Fibroblast of lung (primary cell): ENCODE measurements around the gene CATSPERE. TPM values are rescaled to one million over a fixed set of nuclear protein-coding genes. Genes with fewer than 3 reads are reported as not detected.

Source experiments
- DNase-seq, 2 donors: peaks; one replicate each; pipeline versions ENCODE4 v3.0.0 to v3.0.0-alpha.2; 2010; ENCODE audit warnings: low read depth in 2 of 2
- H2AFZ ChIP-seq: 2 replicates; pipeline ENCODE4 v1.5.1; 2012; ENCODE audit warnings: low read length, control low read depth, inconsistent platforms
- H3K27ac ChIP-seq: 2 replicates; pipeline ENCODE4 v1.5.1; 2011; ENCODE audit warnings: low read length, control low read depth; ENCODE audit not compliant: insufficient read depth
- H3K27me3 ChIP-seq: 2 replicates; pipeline ENCODE4 v1.5.1; 2011; ENCODE audit warnings: mild to moderate bottlenecking, low read length; ENCODE audit not compliant: control insufficient read depth, insufficient read depth
- H3K36me3 ChIP-seq: 2 replicates; pipeline ENCODE4 v1.5.1; 2011; ENCODE audit warnings: low read length; ENCODE audit not compliant: control insufficient read depth, insufficient read depth
- H3K4me1 ChIP-seq: 2 replicates; pipeline ENCODE4 v1.5.1; 2011; ENCODE audit warnings: low read length; ENCODE audit not compliant: control insufficient read depth, insufficient read depth; ENCODE audit errors: extremely low read depth
- H3K4me2 ChIP-seq: 2 replicates; pipeline ENCODE4 v1.5.1; 2011; ENCODE audit warnings: low read length, control low read depth; ENCODE audit not compliant: insufficient read depth; ENCODE audit errors: extremely low read depth
- H3K4me3 ChIP-seq, 4 experiments: fragments of 200-600 bp in 1 of 4; sonication (generic) in 1 of 4; replicated peaks in 1 of 4; 2 replicates each; pipeline ENCODE4 v1.5.1; 2011 to 2016; ENCODE audit warnings: low read length in 4 of 4, low read depth in 3 of 4, mild to moderate bottlenecking in 3 of 4, control low read depth in 2 of 4, inconsistent platforms in 1 of 4, mixed read lengths in 1 of 4; ENCODE audit not compliant: insufficient read depth in 1 of 4; ENCODE audit errors: control extremely low read depth in 1 of 4
- H3K79me2 ChIP-seq: 2 replicates; pipeline ENCODE4 v1.5.1; 2012; ENCODE audit warnings: mild to moderate bottlenecking, low read length, inconsistent platforms; ENCODE audit not compliant: control insufficient read depth, insufficient read depth
- H3K9ac ChIP-seq: 2 replicates; pipeline ENCODE4 v1.5.1; 2011; ENCODE audit warnings: mild to moderate bottlenecking, low read length, control low read depth; ENCODE audit not compliant: insufficient read depth
- H3K9me3 ChIP-seq: 2 replicates; pipeline ENCODE4 v1.5.1; 2012; ENCODE audit warnings: low read depth, low read length; ENCODE audit not compliant: control insufficient read depth, insufficient read depth
- H4K20me1 ChIP-seq: 2 replicates; pipeline ENCODE4 v1.5.1; 2011; ENCODE audit warnings: low read length; ENCODE audit not compliant: control insufficient read depth, insufficient read depth; ENCODE audit errors: extremely low read depth
- EZH2 ChIP-seq: IDR thresholded peaks from 2 replicates; pipeline ENCODE4 v1.5.1; 2012; ENCODE audit warnings: low read length, control low read depth, mild to moderate bottlenecking; ENCODE audit errors: missing control alignments
- polyA plus RNA-seq, 2 donors: library from polyadenylated mRNA; depleted of rRNA in 1 of 2; stranded (reverse) in 1 of 2; unstranded in 1 of 2; fragments of >200 nt; gene quantifications; 2 replicates each; pipeline ENCODE4 v1.2.1, GENCODE V29; 2011 to 2012; ENCODE audit warnings: missing spikeins in 1 of 2
- total RNA-seq: library from RNA; depleted of rRNA; stranded (reverse); fragments of >200 nt; gene quantifications from 2 replicates; pipeline ENCODE4 v1.2.1, GENCODE V29; 2014
- TF ChIP-seq, protein P1 (sequence below), 2 donors: IDR thresholded peaks in 1 of 2; conservative IDR thresholded peaks in 1 of 2; 1 replicate in 1 of 2; 2 replicates in 1 of 2; pipeline ENCODE4 v1.5.1; 2011 to 2012; ENCODE audit warnings: low read length in 2 of 2, control low read depth in 1 of 2, inconsistent platforms in 1 of 2, low read depth in 1 of 2, mild to moderate bottlenecking in 1 of 2

The CATSPERE gene
- total and polyA plus RNA-seq, 2 donors (not counting 1 experiment from before 2014, with no cell fraction given) = 0.59 to 0.99 TPM

DNA sequence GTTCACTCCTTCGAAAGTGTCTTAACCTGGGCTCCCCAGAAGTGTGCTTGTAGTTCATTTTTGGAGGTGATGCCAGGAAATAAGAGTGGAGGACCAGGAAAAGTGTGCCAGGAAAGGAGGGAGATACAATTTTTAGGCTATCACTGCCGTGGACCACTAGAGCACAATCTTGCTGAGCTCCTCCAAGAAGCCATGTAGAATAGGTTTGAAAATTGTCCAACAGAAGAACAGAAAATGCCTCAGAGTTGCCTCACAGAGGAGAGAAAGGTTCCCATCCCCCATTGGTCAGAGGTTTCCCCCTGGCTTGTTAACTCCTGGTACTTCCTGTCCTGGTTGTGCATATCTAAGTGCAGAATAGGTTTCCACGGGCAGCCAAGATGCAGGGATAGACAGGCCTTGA lies 41.6 kb downstream of the CATSPERE start:
- H4K20me1 ChIP-seq = no peaks in the 10 kb centered on the region
- H3K27me3 ChIP-seq = no peaks in the 10 kb centered on the region
- no peak overlapping the region for H3K4me3 ChIP-seq
- H3K27ac ChIP-seq = no peak overlapping the region
- no peaks in the 10 kb centered on the region for H3K9me3 ChIP-seq
- no peak overlapping the region for H2AFZ ChIP-seq
- TF ChIP-seq, protein P1, sequence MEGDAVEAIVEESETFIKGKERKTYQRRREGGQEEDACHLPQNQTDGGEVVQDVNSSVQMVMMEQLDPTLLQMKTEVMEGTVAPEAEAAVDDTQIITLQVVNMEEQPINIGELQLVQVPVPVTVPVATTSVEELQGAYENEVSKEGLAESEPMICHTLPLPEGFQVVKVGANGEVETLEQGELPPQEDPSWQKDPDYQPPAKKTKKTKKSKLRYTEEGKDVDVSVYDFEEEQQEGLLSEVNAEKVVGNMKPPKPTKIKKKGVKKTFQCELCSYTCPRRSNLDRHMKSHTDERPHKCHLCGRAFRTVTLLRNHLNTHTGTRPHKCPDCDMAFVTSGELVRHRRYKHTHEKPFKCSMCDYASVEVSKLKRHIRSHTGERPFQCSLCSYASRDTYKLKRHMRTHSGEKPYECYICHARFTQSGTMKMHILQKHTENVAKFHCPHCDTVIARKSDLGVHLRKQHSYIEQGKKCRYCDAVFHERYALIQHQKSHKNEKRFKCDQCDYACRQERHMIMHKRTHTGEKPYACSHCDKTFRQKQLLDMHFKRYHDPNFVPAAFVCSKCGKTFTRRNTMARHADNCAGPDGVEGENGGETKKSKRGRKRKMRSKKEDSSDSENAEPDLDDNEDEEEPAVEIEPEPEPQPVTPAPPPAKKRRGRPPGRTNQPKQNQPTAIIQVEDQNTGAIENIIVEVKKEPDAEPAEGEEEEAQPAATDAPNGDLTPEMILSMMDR (conservative IDR thresholded peaks at IDR 0.05 in 1 of 2, IDR thresholded peaks at IDR 0.05 in 1 of 2; ENCODE audit: low read depth in 1 of 2, low read length in 2 of 2) = no peak
- no peak for TF ChIP-seq EZH2
- no peak overlapping the region for H3K4me2 ChIP-seq
- H3K9ac ChIP-seq = no peak overlapping the region
- H3K36me3 ChIP-seq = no peaks in the 10 kb centered on the region
- H3K4me1 ChIP-seq = no peaks in the 10 kb centered on the region
- DNase-seq = no peak
- no peaks in the 10 kb centered on the region for H3K79me2 ChIP-seq

DNA sequence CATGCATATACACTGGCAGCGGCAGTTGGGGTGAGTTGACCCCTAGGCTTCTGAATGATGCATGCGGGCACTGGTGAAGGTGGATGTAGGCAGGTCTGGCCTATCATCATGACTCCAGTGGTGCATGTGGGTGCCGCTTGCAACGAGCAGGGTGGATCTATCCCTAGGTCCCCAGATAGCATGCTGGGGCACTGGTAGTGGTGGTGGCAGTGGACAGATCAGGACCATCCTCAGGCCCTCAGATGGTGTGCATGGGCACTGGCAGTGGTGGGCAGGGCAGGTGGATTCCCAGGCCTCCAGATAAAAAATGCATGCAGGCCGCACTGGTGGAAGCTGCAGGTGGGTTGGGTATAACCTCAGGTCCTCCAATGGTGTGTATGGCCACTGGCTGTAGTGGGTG lies 52.4 kb downstream of the CATSPERE start:
- no peak overlapping the region for H3K4me2 ChIP-seq

DNA sequence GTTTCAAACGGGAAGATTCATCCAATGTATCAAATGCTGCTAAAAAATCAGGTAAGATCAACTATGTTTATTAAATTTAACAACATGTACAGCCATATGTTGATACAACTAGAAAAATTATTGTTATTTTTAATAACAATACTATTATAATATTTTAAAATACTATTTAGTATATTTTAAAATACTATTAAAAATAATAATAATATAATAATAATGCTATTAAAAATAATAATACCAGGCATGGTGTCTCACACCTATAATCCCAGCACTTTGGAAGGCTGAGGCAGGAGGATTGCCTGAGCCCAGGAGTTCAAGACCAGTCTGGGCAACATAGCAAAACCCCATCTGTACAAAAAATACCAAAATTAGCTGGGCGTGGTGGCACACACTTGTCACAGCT lies 54.6 kb downstream of the CATSPERE start:
- no peaks in the 10 kb centered on the region for H3K36me3 ChIP-seq
- H3K9ac ChIP-seq = no peak overlapping the region
- H3K4me2 ChIP-seq = no peak overlapping the region
- H3K4me3 ChIP-seq = no peak overlapping the region
- H3K79me2 ChIP-seq = no peaks in the 10 kb centered on the region
- no peaks in the 10 kb centered on the region for H3K9me3 ChIP-seq
- no peaks in the 10 kb centered on the region for H3K4me1 ChIP-seq
- no peak for TF ChIP-seq EZH2
- TF ChIP-seq, protein P1 (conservative IDR thresholded peaks at IDR 0.05 in 1 of 2, IDR thresholded peaks at IDR 0.05 in 1 of 2; ENCODE audit: low read depth in 1 of 2, low read length in 2 of 2) = no peak
- no peaks in the 10 kb centered on the region for H3K27me3 ChIP-seq
- no peaks in the 10 kb centered on the region for H4K20me1 ChIP-seq
- no peak overlapping the region for H3K27ac ChIP-seq
- no peak for DNase-seq
- no peak overlapping the region for H2AFZ ChIP-seq

More for the DNA sequence above, 52.4 kb downstream of the CATSPERE start:
- Histone ChIP-seq H3K9me3 (no peaks in the 10 kb centered on the region), H3K9ac (no peak overlapping the region), H3K27me3 (no peaks in the 10 kb centered on the region), H3K36me3 (no peaks in the 10 kb centered on the region), H4K20me1 (no peaks in the 10 kb centered on the region), H2AFZ (no peak overlapping the region), H3K4me3 (no peak overlapping the region), H3K27ac (no peak overlapping the region), H3K79me2 (no peaks in the 10 kb centered on the region), H3K4me1 (no peaks in the 10 kb centered on the region)
- no peak for DNase-seq
- TF ChIP-seq, protein P1 (conservative IDR thresholded peaks at IDR 0.05 in 1 of 2, IDR thresholded peaks at IDR 0.05 in 1 of 2; ENCODE audit: low read depth in 1 of 2, low read length in 2 of 2) = no peak
- TF ChIP-seq EZH2 = no peak
